ENCODE measurements around the gene MACROD2. TPM values are rescaled to one million over a fixed set of nuclear protein-coding genes. Genes with fewer than 3 reads are reported as not detected.

MACROD2 gene
- polyA plus RNA-seq, 1 donor, result 5.4 TPM

DNA sequence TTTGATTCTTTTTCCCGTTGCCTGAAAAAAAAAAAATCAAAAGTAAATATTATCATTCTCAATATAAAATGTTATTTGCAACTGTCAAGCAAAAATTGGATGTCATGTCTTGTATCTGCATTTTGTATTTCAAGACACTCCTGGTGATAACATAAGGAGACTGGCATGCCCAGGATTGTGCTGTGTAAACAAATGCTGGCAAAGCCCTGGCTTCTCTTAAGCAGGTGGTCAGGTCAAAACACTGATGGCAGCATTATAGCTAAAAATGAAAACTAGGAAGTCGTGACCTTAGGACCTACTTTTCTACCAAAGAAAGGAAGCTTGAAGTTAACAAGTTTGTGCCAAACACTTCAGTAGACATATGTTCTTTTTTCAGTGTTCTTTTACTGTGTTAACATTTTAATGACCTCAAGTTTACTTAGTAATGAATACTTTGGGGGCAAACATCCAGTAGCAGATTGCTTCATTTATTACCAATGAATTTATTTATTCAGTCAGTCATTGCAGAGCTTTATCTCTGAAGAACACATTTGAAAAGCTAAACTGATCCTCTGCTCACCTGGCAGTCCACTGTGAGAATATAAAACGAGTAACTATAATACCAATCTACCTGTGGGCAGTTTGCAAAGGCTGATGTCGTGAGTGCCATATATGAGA is 585.2 kb downstream of the MACROD2 start:
- no peaks in the 10 kb centered on the region for H3K9me3 ChIP-seq (ENCODE audit: control insufficient read depth, low read depth, low read length)
- no peaks in the 10 kb centered on the region for H3K27me3 ChIP-seq (ENCODE audit: control insufficient read depth, insufficient read depth, low read length)
- peak in 1 of 2 donors; percentile 6 for DNase-seq
- no peak overlapping the region for H3K4me3 ChIP-seq (ENCODE audit: low read length)
- 20% methylated on average over 1 of the region's 4 CpGs for WGBS (ENCODE audit: insufficient coverage, low lambda C conversion rate)
- H3K27ac ChIP-seq (ENCODE audit: low read length), result no peak overlapping the region
- H3K36me3 ChIP-seq (ENCODE audit: control insufficient read depth, insufficient read depth, low read length), result no peaks in the 10 kb centered on the region
- no peaks in the 10 kb centered on the region for H3K4me1 ChIP-seq (ENCODE audit: control insufficient read depth, insufficient read depth, low read length)

DNA sequence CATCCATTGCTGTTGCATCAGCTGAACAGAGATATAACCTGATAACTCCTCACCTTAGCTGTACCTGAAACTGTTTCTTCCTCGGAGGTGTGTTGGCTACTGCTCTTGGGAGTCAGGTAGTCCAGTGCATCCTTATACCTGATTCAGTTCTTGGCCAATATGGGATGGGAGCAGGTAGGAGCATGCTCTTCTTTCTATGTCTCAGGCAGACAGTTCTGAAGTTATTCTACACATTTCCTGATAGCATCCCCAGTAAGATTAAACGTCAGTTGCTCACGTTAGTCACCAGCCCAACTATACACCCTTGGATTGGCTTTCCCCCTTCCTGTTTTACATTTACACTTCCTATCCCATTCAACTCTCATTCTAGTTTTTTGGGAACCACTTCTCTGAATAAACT is 586.4 kb downstream of the MACROD2 start:
- WGBS (ENCODE audit: insufficient coverage, low lambda C conversion rate), result 100% methylated on average over 2 of the region's 3 CpGs
- Histone ChIP-seq H3K9me3 (ENCODE audit: control insufficient read depth, low read depth, low read length) (no peaks in the 10 kb centered on the region), H3K4me1 (ENCODE audit: control insufficient read depth, insufficient read depth, low read length) (no peaks in the 10 kb centered on the region)

GRCh38 chr20:14582855-14583254 is 587.5 kb downstream of the MACROD2 start:
- DNase-seq, result no peak
- H3K9me3 ChIP-seq (ENCODE audit: control insufficient read depth, low read depth, low read length), result no peaks in the 10 kb centered on the region
- H3K4me1 ChIP-seq (ENCODE audit: control insufficient read depth, insufficient read depth, low read length), result no peaks in the 10 kb centered on the region
- H3K27me3 ChIP-seq (ENCODE audit: control insufficient read depth, insufficient read depth, low read length), result no peaks in the 10 kb centered on the region
- WGBS (ENCODE audit: insufficient coverage, low lambda C conversion rate), result no CpG with 5 or more reads among the region's 3 CpGs
- H3K36me3 ChIP-seq (ENCODE audit: control insufficient read depth, insufficient read depth, low read length), result no peaks in the 10 kb centered on the region
- H3K27ac ChIP-seq (ENCODE audit: low read length), result no peak overlapping the region
- no peak overlapping the region for H3K4me3 ChIP-seq (ENCODE audit: low read length)

More for the DNA sequence above, 586.4 kb downstream of the MACROD2 start:
- H3K4me3 ChIP-seq (ENCODE audit: low read length), result no peak overlapping the region
- H3K36me3 ChIP-seq (ENCODE audit: control insufficient read depth, insufficient read depth, low read length), result no peaks in the 10 kb centered on the region
- no peak for DNase-seq
- H3K27ac ChIP-seq (ENCODE audit: low read length), result no peak overlapping the region
- no peaks in the 10 kb centered on the region for H3K27me3 ChIP-seq (ENCODE audit: control insufficient read depth, insufficient read depth, low read length)

GRCh38 chr20:14583413-14583812 is 588.1 kb downstream of the MACROD2 start:
- no peak for DNase-seq
- Histone ChIP-seq H3K27ac (ENCODE audit: low read length) (no peak overlapping the region), H3K36me3 (ENCODE audit: control insufficient read depth, insufficient read depth, low read length) (no peaks in the 10 kb centered on the region), H3K9me3 (ENCODE audit: control insufficient read depth, low read depth, low read length) (no peaks in the 10 kb centered on the region), H3K4me1 (ENCODE audit: control insufficient read depth, insufficient read depth, low read length) (no peaks in the 10 kb centered on the region), H3K27me3 (ENCODE audit: control insufficient read depth, insufficient read depth, low read length) (no peaks in the 10 kb centered on the region), H3K4me3 (ENCODE audit: low read length) (no peak overlapping the region)
- WGBS (ENCODE audit: insufficient coverage, low lambda C conversion rate), result no CpG with 5 or more reads among the region's 1 CpG

DNA sequence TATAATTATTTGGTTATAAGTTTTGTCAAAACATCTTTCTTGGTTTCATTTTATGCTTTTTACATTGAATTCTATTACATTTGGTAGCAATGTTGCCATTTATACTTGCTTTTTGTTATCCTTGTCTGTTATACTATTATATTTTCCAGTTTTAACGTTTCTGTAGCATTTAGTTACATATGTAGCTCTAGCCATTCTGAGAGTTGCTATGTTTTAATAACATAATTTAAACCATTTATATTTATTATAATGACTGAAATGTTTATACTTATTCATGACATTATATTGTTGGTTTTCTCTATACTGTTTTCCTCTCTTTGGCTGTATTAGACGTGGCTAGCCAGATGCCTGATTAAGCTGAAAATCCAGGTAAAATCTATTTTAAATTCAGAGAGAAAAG is 594.1 kb downstream of the MACROD2 start:
- Histone ChIP-seq H3K27ac (ENCODE audit: low read length) (no peak overlapping the region), H3K4me3 (ENCODE audit: low read length) (no peak overlapping the region)
- no CpG with 5 or more reads among the region's 2 CpGs for WGBS (ENCODE audit: insufficient coverage, low lambda C conversion rate)

DNA sequence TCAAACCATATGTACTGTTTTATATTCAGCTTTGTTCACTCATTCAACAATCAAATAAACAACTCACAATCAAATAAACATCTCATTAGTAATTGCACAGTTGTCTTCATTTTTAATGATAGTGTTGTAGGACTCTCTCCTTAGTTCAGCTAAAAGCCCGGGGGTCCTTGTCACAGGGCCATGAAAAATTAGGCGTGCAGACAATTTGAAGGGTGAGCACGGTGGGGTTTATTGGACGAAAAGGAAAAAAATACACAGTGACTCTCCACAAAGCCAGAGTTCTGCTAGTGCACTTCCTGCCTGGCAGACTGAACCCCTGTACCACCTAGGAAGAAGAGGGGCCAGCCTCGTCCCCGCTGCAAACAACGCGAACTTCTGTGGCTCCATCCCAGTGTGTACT is 599.7 kb downstream of the MACROD2 start:
- 100% methylated on average over 1 of the region's 8 CpGs for WGBS (ENCODE audit: insufficient coverage, low lambda C conversion rate)
- Histone ChIP-seq H3K27ac (ENCODE audit: low read length) (no peak overlapping the region), H3K9me3 (ENCODE audit: control insufficient read depth, low read depth, low read length) (no peaks in the 10 kb centered on the region), H3K4me3 (ENCODE audit: low read length) (no peak overlapping the region), H3K36me3 (ENCODE audit: control insufficient read depth, insufficient read depth, low read length) (no peaks in the 10 kb centered on the region), H3K27me3 (ENCODE audit: control insufficient read depth, insufficient read depth, low read length) (no peaks in the 10 kb centered on the region), H3K4me1 (ENCODE audit: control insufficient read depth, insufficient read depth, low read length) (no peaks in the 10 kb centered on the region)
- DNase-seq, result no peak

More for the DNA sequence above, 594.1 kb downstream of the MACROD2 start:
- Histone ChIP-seq H3K9me3 (ENCODE audit: control insufficient read depth, low read depth, low read length) (peaks cover 4% of the 10 kb centered on the region), H3K27me3 (ENCODE audit: control insufficient read depth, insufficient read depth, low read length) (no peaks in the 10 kb centered on the region), H3K36me3 (ENCODE audit: control insufficient read depth, insufficient read depth, low read length) (no peaks in the 10 kb centered on the region), H3K4me1 (ENCODE audit: control insufficient read depth, insufficient read depth, low read length) (no peaks in the 10 kb centered on the region)
- DNase-seq, result no peak

DNA sequence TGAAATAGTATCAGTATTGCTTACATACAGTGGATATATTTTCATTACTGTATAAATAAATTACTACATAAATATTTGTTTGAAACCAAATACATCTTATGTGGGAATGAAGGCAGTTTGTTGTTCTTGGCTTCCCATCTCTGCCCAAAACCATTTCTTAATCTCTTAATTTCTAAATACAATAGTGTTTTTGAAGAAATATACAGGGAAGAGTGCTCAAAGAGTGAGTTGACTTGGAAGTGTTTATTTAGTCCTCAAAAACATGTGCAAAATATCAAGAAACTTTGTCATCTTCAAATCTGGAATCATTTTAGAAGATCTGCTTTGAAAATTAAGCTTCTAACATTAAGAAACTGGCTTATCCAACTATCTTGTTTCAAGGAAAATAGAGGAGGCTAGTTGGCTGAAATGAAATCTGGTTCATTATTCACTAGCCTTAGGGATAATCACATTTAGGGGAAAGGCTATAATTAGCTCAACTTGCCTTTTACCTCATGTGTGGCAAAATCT is 601.9 kb downstream of the MACROD2 start:
- H3K9me3 ChIP-seq (ENCODE audit: control insufficient read depth, low read depth, low read length), result no peaks in the 10 kb centered on the region
- H3K4me1 ChIP-seq (ENCODE audit: control insufficient read depth, insufficient read depth, low read length), result no peaks in the 10 kb centered on the region
- H3K36me3 ChIP-seq (ENCODE audit: control insufficient read depth, insufficient read depth, low read length), result no peaks in the 10 kb centered on the region
- no peaks in the 10 kb centered on the region for H3K27me3 ChIP-seq (ENCODE audit: control insufficient read depth, insufficient read depth, low read length)
- no peak overlapping the region for H3K4me3 ChIP-seq (ENCODE audit: low read length)
- DNase-seq, result no peak
- no peak overlapping the region for H3K27ac ChIP-seq (ENCODE audit: low read length)

GRCh38 chr20:14599613-14600012 is 604.3 kb downstream of the MACROD2 start:
- no peaks in the 10 kb centered on the region for H3K4me1 ChIP-seq (ENCODE audit: control insufficient read depth, insufficient read depth, low read length)
- H3K27me3 ChIP-seq (ENCODE audit: control insufficient read depth, insufficient read depth, low read length), result no peaks in the 10 kb centered on the region
- no peak for DNase-seq
- no peaks in the 10 kb centered on the region for H3K36me3 ChIP-seq (ENCODE audit: control insufficient read depth, insufficient read depth, low read length)
- WGBS (ENCODE audit: insufficient coverage, low lambda C conversion rate), result 100% methylated on average over 2 of the region's 3 CpGs
- H3K27ac ChIP-seq (ENCODE audit: low read length), result no peak overlapping the region
- H3K9me3 ChIP-seq (ENCODE audit: control insufficient read depth, low read depth, low read length), result no peaks in the 10 kb centered on the region
- no peak overlapping the region for H3K4me3 ChIP-seq (ENCODE audit: low read length)

DNA sequence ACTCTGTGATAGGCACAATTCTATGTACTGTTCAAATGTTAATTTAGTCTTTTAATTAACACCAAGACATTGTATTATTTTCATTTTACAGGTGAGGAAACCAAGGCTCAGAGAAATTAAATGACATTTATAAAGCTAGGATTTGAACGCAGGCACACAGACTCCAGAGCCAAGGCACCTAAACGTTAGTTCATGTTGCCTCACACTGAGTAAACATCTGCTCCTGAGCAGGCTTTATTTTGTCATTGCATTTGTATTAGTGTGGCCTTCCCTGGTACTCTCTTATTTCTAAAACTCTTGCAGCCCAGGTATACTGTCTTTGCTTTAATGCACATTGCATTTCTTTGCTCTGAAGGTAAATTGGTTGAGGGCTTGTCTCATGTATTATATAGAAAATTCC is 605.2 kb downstream of the MACROD2 start:
- no CpG with 5 or more reads among the region's 2 CpGs for WGBS (ENCODE audit: insufficient coverage, low lambda C conversion rate)

DNA sequence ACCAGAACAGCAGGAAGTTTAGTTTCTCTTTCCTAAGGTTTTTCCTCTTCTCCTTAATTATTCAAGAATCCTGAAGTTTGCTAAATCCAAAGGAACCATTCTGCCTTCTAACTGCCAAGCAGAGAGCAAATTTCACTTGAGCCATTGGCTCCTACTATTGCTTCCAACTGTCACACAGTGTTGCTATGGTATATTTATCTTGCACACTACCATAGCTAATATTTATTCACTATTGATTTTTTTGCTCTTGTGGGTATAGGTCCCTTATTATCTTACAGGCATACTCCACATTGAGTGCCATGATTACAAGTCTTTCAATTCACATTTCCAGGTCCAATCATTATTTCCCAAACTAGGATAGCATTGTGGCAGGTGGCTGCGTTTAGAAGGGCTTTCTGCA is 608.8 kb downstream of the MACROD2 start:
- Histone ChIP-seq H3K9me3 (ENCODE audit: control insufficient read depth, low read depth, low read length) (no peaks in the 10 kb centered on the region), H3K4me3 (ENCODE audit: low read length) (no peak overlapping the region), H3K4me1 (ENCODE audit: control insufficient read depth, insufficient read depth, low read length) (peaks cover under 1% of the 10 kb centered on the region), H3K27me3 (ENCODE audit: control insufficient read depth, insufficient read depth, low read length) (no peaks in the 10 kb centered on the region), H3K36me3 (ENCODE audit: control insufficient read depth, insufficient read depth, low read length) (no peaks in the 10 kb centered on the region), H3K27ac (ENCODE audit: low read length) (no peak overlapping the region)
- no CpG with 5 or more reads among the region's 1 CpG for WGBS (ENCODE audit: insufficient coverage, low lambda C conversion rate)
- no peak for DNase-seq

More for the DNA sequence above, 605.2 kb downstream of the MACROD2 start:
- no peaks in the 10 kb centered on the region for H3K36me3 ChIP-seq (ENCODE audit: control insufficient read depth, insufficient read depth, low read length)
- no peak overlapping the region for H3K4me3 ChIP-seq (ENCODE audit: low read length)
- DNase-seq, result no peak
- H3K27me3 ChIP-seq (ENCODE audit: control insufficient read depth, insufficient read depth, low read length), result no peaks in the 10 kb centered on the region
- H3K27ac ChIP-seq (ENCODE audit: low read length), result no peak overlapping the region
- no peaks in the 10 kb centered on the region for H3K4me1 ChIP-seq (ENCODE audit: control insufficient read depth, insufficient read depth, low read length)
- no peaks in the 10 kb centered on the region for H3K9me3 ChIP-seq (ENCODE audit: control insufficient read depth, low read depth, low read length)
